NAMALWA (cell line): Measurements from ENCODE around the gene DALRD3.
A peak's percentile ranks its signal among the peaks of the same experiment; 100 is the strongest.

Source experiments
- DNase-seq: peaks from one replicate; pipeline ENCODE4 v3.0.0-alpha.2; 2015; ENCODE audit warnings: low spot score

The DALRD3 gene

GRCh38 chr3:49017971-49018706 is at the start of gene DALRD3:
DALRD3 (minus strand) TSS chr3:49018580; CDS start chr3:49018564, 16 bp downstream.
- DNase-seq: peak; percentile 59

DNA sequence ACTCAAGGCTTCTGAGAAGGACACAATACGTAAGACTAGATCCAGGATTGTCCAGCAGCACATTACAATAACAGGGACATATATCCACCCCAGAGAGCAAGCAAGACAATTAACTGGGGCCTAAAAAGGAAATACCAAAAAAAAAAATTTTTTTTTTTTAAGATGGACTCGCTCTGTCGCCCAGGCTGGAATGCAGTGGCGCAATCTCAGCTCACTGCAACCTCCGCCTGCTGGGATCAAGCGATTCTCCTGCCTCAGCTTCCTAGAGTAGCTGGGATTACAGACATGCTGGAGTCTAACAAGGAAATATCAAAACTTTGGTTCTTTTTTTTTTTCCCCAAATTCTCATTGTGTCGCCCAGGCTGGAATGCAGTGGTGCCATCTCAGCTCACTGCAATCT is 39.6 kb upstream of the DALRD3 start:
- DNase-seq: no peak

- DNase-seq: no peak
Observed at GRCh38 chr3:49057268-49057667, 38.9 kb upstream of the DALRD3 start.

GRCh38 chr3:49054344-49054862 is 36.0 kb upstream of the DALRD3 start:
- no peak for DNase-seq

- DNase-seq: no peak
Observed at GRCh38 chr3:49053543-49053942, 35.2 kb upstream of the DALRD3 start.

DNA sequence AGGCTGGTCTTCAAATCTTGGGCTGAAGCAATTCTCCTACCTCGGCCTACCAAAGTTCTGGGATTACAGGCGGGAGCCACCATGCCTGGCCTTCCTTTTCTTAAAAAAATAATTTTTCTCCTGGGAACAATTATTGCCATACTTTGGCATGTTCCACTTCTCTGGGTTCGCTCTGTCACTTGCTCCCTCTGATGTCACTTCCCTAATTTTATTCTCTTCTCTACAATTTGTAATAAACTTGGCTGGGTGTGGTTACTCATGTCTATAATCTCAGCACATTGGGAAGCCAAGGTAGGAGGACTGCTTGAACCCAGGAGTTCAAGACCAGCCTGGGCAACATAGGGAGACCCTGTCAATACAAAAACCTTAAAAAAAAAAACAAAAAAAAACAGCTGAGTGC is 16.9 kb upstream of the DALRD3 start:
- DNase-seq: no peak

GRCh38 chr3:49034650-49035049 is 16.3 kb upstream of the DALRD3 start:
- no peak for DNase-seq

- DNase-seq: no peak
Observed at GRCh38 chr3:49032646-49033304, 14.4 kb upstream of the DALRD3 start.

DNA sequence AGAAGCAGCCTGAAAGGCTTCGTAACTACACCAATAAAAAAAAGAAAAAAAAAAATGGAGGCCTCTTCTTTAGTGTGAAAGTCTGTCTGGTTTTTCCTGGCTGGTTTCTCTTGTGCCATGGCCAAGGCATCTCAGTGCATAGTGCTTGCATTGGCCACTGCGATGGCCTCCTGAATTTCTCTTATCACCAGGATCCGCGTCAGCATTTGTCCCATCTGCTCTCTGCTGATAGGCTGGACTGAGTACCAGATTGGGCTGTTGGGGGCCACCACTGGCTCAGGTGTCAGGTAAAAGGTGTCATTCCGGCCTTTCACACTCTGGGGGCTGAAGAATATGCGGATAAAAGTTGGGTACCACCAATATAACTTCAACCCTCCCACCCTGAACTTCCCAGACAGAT is 11.9 kb upstream of the DALRD3 start:
- no peak for DNase-seq

- no peak for DNase-seq
Observed at GRCh38 chr3:49029563-49029884, 11.1 kb upstream of the DALRD3 start.

GRCh38 chr3:49028673-49029562 is 10.5 kb upstream of the DALRD3 start, which contains the start of gene IMPDH2:
IMPDH2 (minus strand) TSS chr3:49029398; CDS start chr3:49029350, 48 bp downstream.
- DNase-seq: peak; percentile 88

GRCh38 chr3:49028298-49028672 is 9.9 kb upstream of the DALRD3 start:
- no peak for DNase-seq

DNA sequence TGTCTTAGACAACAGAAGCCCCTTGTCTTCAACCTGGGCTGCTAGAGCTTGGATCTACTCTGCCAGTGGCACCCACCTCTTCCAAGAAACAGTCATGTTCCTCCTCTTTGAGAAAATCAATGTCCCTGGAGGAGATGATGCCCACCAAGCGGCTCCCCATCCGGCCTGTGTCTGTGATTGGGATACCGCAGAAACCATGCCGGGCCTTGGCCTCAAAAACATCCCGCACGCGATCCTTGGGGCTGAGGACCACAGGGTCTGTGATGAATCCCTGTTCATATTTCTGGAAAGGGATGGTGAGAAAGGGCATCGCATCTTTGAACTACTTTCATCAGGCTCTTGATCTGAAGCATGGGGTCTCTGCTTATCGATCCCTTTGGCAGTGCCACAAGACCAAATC is 9.3 kb upstream of the DALRD3 start:
- DNase-seq: no peak

GRCh38 chr3:49026536-49026935 is 8.2 kb upstream of the DALRD3 start:
- no peak for DNase-seq

DNA sequence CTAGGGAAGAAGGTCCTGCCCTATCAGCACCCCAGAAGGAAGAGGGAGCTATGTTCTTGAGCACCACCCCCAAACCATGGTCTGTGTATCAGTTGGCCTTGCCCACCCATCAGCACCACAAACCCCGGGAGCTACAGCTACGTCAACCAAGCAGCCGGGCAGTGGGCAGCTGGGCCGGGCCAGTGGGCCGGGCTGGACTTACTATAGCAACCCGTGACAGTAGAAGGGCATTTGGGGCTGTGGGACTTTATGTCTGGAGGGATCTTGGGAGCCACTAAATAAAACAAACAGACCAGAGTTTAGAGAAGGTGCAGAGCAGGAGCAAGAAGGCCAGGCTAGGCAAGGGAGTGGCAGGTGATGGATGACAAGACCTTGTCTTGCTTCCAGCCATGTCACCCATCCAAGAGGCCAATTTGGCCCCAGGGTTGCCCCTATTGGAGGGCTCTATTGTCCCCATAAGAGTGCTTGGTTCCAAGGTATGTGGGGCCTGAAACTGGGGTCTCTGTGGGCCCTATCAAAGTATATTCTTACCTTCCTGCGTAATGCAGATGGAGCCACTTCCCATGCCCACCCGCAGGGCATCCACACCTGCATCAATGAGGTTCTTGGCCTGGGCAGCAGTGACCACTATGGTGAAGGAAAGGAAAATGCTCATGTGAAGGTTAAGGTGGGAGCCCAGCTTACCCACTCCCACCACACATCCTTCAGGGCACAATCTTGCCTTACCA is 7.6 kb upstream of the DALRD3 start:
- no peak for DNase-seq

DNA sequence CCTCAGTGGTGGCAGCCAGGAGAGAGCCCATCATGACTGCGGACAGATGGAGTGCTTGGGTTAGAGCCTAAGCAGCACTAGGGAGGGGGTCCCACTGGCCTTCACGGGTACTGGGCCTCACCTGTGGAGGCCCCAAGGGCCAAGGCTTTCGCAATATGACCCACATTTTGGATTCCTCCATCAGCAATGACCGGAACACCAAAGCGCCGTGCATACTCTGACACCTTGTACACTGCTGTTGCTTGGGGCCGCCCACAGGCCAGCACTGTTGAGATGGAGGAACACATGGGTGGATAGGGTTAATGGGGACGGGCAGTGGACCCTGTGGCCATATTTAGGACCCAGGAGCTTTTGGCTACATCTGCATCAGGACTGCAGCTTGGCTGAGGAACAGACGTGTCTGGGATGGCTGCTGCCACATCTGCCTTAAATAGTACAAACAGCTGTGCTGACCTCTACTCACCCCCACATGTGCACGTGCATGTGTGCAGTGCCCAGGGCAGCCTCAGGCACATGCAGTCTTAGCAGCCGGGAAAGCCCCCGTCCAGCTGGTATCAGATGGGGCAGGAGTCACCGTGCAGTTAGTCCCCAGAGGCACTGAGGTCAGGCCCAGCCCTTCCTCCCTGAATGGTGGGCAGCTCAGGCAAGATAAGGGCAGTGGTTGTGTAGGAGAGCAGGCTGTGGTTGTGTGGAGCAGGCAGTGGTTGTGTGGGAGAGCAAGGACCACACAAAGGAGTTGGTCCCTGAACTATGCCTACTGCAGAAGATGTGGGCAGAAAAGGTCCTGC is 6.8 kb upstream of the DALRD3 start:
- DNase-seq: peak; percentile 44

DNA sequence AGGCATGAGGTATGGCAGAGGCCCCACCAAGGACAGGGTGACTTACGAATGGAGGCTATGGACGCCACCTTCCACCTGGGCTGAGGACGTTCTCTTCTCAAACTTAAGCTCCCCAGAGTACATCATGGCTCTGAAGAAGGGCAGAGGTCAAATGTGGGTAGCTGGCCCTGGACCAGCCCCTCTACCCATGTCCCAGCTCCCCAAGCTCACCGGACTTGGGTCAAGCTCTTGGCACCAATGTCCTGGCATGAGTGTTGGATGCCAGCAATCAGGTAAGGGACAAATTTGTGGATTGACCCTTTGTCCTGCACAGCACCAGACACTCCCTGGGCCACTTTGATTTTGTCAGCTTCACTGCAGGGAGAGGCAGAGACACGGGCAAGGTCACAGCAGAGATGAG is 6.1 kb upstream of the DALRD3 start:
- no peak for DNase-seq

DNA sequence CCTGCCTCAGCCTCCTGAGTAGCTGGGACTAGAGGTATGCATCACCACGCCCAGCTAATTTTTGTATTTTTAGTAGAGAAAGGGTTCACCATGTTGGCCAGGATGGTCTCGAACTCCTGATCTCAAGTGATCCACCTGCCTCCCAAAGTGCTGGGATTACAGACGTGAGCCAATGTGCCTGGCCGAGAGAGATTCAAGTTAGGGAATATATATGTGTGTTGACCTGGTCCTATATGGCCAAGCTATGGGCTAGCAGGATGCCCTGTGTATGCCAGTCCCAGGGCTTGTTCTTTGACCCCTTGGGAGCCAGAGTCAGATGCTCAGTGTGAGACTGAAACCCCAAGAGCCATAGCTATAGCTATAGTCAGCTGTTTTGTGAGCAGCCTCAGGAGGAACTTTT is 5.4 kb upstream of the DALRD3 start:
- DNase-seq: no peak

DNA sequence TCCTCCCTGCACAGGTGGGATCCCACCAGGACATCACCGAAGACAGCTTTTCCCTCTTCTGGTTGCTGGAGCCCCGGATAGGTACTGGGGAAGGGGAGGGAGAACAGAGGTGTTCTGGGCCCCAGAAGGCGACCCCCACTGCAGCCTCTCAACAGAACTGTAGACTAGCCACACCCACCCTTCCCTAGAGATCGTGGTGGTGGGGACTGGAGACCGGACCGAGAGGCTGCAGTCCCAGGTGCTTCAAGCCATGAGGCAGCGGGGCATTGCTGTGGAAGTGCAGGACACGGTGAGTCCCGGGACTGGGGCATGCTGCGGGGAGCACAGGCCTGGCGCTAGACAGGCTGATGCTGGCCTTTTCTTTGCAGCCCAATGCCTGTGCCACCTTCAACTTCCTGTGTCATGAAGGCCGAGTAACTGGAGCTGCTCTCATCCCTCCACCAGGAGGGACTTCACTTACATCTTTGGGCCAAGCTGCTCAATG is 4.3 kb upstream of the DALRD3 start:
- DNase-seq: peak; percentile 41

GRCh38 chr3:49021813-49022687 is 3.7 kb upstream of the DALRD3 start, which contains the start of gene NDUFAF3:
NDUFAF3 (plus strand) TSS chr3:49022121; CDS start chr3:49022145, 24 bp downstream.
- DNase-seq: peak; percentile 94
